ENCODE measurements around the gene ITGB7.

GRCh38 chr12:53161119-53161911 lies 45.7 kb downstream of the ITGB7 start:
- TF ChIP-seq CTCF (IDR thresholded peaks at IDR 0.05; ENCODE audit: insufficient read depth, low read length): no peak
- no peak for TF ChIP-seq REST (IDR thresholded peaks at IDR 0.05; ENCODE audit: insufficient replicate concordance, low read depth)
- TF ChIP-seq GABPA (IDR thresholded peaks at IDR 0.05; ENCODE audit: low read depth): no peak
